ENCODE measurements around the gene GMFB. TPM values are rescaled to one million over a fixed set of nuclear protein-coding genes. Genes with fewer than 3 reads are reported as not detected.
"Not testable (repeated sequence)": the region's sequence is repeated elsewhere in the genome, so short reads cannot be mapped to it uniquely, and the experiment has no call there.

Gene GMFB
- total RNA-seq, 4 donors from 2014 or later, result 24.1 to 44.3 (median 26.6) TPM

- Histone ChIP-seq H3K27me3 (no peaks in the 10 kb centered on the region), H3K4me3 (peak overlapping the region; percentile 87), H3K36me3 (no peaks in the 10 kb centered on the region), H3K4me1 (peaks cover 39% of the 10 kb centered on the region), H3K27ac (no peak overlapping the region), H3K9me3 (no peaks in the 10 kb centered on the region)
- no peak for TF ChIP-seq CTCF (IDR thresholded peaks at IDR 0.05)
- TF ChIP-seq POLR2AphosphoS5 (IDR thresholded peaks at IDR 0.05), result no peak
- TF ChIP-seq POLR2A (IDR thresholded peaks at IDR 0.05), result no peak
- TF ChIP-seq EP300 (IDR thresholded peaks at IDR 0.05), result no peak
- 52% methylated on average over 7 of the region's 7 CpGs for WGBS
- no peak for DNase-seq (ENCODE audit: low spot score in 2 of 2)
These were observed 48.7 kb downstream of the GMFB start for GRCh38 chr14:54440037-54440436.

- Histone ChIP-seq H3K36me3 (no peaks in the 10 kb centered on the region), H3K4me3 (no peak overlapping the region), H3K27ac (no peak overlapping the region), H3K27me3 (no peaks in the 10 kb centered on the region), H3K4me1 (peaks cover 34% of the 10 kb centered on the region), H3K9me3 (no peaks in the 10 kb centered on the region)
- no peak for TF ChIP-seq EP300 (IDR thresholded peaks at IDR 0.05)
- DNase-seq (ENCODE audit: low spot score in 2 of 2), result no peak
- WGBS, result 87% methylated on average over 4 of the region's 4 CpGs
These were observed 50.1 kb downstream of the GMFB start for GRCh38 chr14:54438703-54439102.

- not testable (repeated sequence) for H3K36me3 ChIP-seq; H3K27me3 ChIP-seq; DNase-seq (ENCODE audit: low spot score in 2 of 2); H3K27ac ChIP-seq; H3K9me3 ChIP-seq; H3K4me3 ChIP-seq
- peaks cover 34% of the 10 kb centered on the region for H3K4me1 ChIP-seq
- WGBS, result 87% methylated on average over 4 of the region's 4 CpGs
These were observed 50.8 kb downstream of the GMFB start for GRCh38 chr14:54437954-54438353.

GRCh38 chr14:54435500-54435981 lies 53.2 kb downstream of the GMFB start:
- no peak for TF ChIP-seq CTCF (IDR thresholded peaks at IDR 0.05)
- TF ChIP-seq POLR2A (IDR thresholded peaks at IDR 0.05), result no peak
- no peak for TF ChIP-seq POLR2AphosphoS5 (IDR thresholded peaks at IDR 0.05)
- 63% methylated on average over 4 of the region's 4 CpGs for WGBS
- peaks cover 14% of the 10 kb centered on the region for H3K36me3 ChIP-seq

GRCh38 chr14:54428527-54428926 lies 60.3 kb downstream of the GMFB start:
- H3K4me3 ChIP-seq, result no peak overlapping the region
- 83% methylated on average over 2 of the region's 2 CpGs for WGBS
- no peak overlapping the region for H3K27ac ChIP-seq
- no peaks in the 10 kb centered on the region for H3K4me1 ChIP-seq
- TF ChIP-seq POLR2A (IDR thresholded peaks at IDR 0.05) (no peak), EP300 (IDR thresholded peaks at IDR 0.05) (no peak), POLR2AphosphoS5 (IDR thresholded peaks at IDR 0.05) (no peak), CTCF (IDR thresholded peaks at IDR 0.05) (no peak)
- no peaks in the 10 kb centered on the region for H3K9me3 ChIP-seq
- DNase-seq (ENCODE audit: low spot score in 2 of 2), result no peak
- H3K27me3 ChIP-seq, result no peaks in the 10 kb centered on the region
- H3K36me3 ChIP-seq, result peaks cover 50% of the 10 kb centered on the region

More at GRCh38 chr14:54435500-54435981, 53.2 kb downstream of the GMFB start:
- DNase-seq (ENCODE audit: low spot score in 2 of 2), result no peak
- Histone ChIP-seq H3K4me1 (peaks cover 22% of the 10 kb centered on the region), H3K4me3 (no peak overlapping the region), H3K27ac (no peak overlapping the region), H3K9me3 (no peaks in the 10 kb centered on the region), H3K27me3 (no peaks in the 10 kb centered on the region)

GRCh38 chr14:54427871-54428270 lies 60.9 kb downstream of the GMFB start:
- 74% methylated on average over 3 of the region's 3 CpGs for WGBS
- H3K4me3 ChIP-seq, result no peak overlapping the region
- H3K27ac ChIP-seq, result no peak overlapping the region
- no peaks in the 10 kb centered on the region for H3K9me3 ChIP-seq
- H3K36me3 ChIP-seq, result peaks cover 50% of the 10 kb centered on the region
- DNase-seq (ENCODE audit: low spot score in 2 of 2), result no peak
- no peaks in the 10 kb centered on the region for H3K27me3 ChIP-seq
- no peaks in the 10 kb centered on the region for H3K4me1 ChIP-seq
- TF ChIP-seq EP300 (IDR thresholded peaks at IDR 0.05) (no peak), POLR2AphosphoS5 (IDR thresholded peaks at IDR 0.05) (no peak), POLR2A (IDR thresholded peaks at IDR 0.05) (no peak)
